Heart left ventricle (tissue), 16 donors: Measurements from ENCODE around the gene DNAJC3. TPM values are rescaled to one million over a fixed set of nuclear protein-coding genes. Genes with fewer than 3 reads are reported as not detected.

Source experiments
- ATAC-seq, 4 donors: fragments of 200-7000 bp; cut with Tn5 transposase; one replicate each; pipeline ENCODE4 v1.9.1; 2020 to 2022; ENCODE audit warnings: moderate library complexity in 4 of 4, mild to moderate bottlenecking in 3 of 4, moderate number of reproducible peaks in 1 of 4
- DNase-seq, 5 donors: peaks; one replicate each; pipeline ENCODE4 v3.0.0-alpha.2; 2020
- H3K27ac ChIP-seq, 12 donors: fragments of 200-600 bp; sonication (generic) in 4 of 12; one replicate each; pipeline versions ENCODE4 v1.5.0 to v1.8.0; 2016 to 2022; ENCODE audit warnings: mild to moderate bottlenecking in 2 of 12
- H3K27me3 ChIP-seq, 9 donors: fragments of 200-600 bp; sonication (generic) in 2 of 9; one replicate each; pipeline versions ENCODE4 v1.5.1 to v1.8.0; 2016 to 2022; ENCODE audit warnings: mild to moderate bottlenecking in 3 of 9
- H3K36me3 ChIP-seq, 9 donors: fragments of 200-600 bp; sonication (generic) in 2 of 9; one replicate each; pipeline versions ENCODE4 v1.5.0 to v1.8.0; 2018 to 2022; ENCODE audit warnings: mild to moderate bottlenecking in 2 of 9
- H3K4me1 ChIP-seq, 12 donors: fragments of 200-600 bp; sonication (generic) in 4 of 12; one replicate each; pipeline versions ENCODE4 v1.5.0 to v1.8.0; 2016 to 2022; ENCODE audit warnings: mild to moderate bottlenecking in 3 of 12
- H3K4me3 ChIP-seq, 12 donors: fragments of 200-600 bp; sonication (generic) in 4 of 12; one replicate each; pipeline versions ENCODE4 v1.5.0 to v1.8.0; 2017 to 2022; ENCODE audit warnings: mild to moderate bottlenecking in 9 of 12, moderate library complexity in 4 of 12
- H3K9me3 ChIP-seq, 12 donors: fragments of 200-600 bp; sonication (generic) in 4 of 12; one replicate each; pipeline versions ENCODE4 v1.5.0 to v1.8.0; 2016 to 2022; ENCODE audit warnings: mild to moderate bottlenecking in 1 of 12
- CTCF ChIP-seq, 12 donors: fragments of 200-600 bp; sonication (generic) in 4 of 12; IDR thresholded peaks; one replicate each; pipeline versions ENCODE4 v1.5.0 to v1.8.0; 2018 to 2022; ENCODE audit warnings: antibody characterized with exemption in 12 of 12, mild to moderate bottlenecking in 5 of 12
- POLR2A ChIP-seq, 2 donors: fragments of 450-650 bp; IDR thresholded peaks; one replicate each; pipeline ENCODE4 v1.6.1; 2017; ENCODE audit warnings: antibody characterized with exemption in 2 of 2, mild to moderate bottlenecking in 2 of 2, moderate library complexity in 2 of 2
- WGBS, 4 donors: extraction: QIAGEN DNeasy Blood & Tissue Kit in 2 of 4; methylation state at CpG; one replicate each; pipeline versions ENCODE4 v1.1.5 to v1.1.7; 2013 to 2018; 5-methylcytosine and 5-hydroxymethylcytosine counted together
- intact Hi-C, 10 donors: fragments of 100-400 bp; cut with DNase I; formaldehyde crosslinking; loops; one replicate each; pipeline versions ENCODE4 v1.11.1 to v1.14.2; 2022
- long read RNA-seq, 3 donors: library from polyadenylated mRNA; unstranded; transcript quantifications; one replicate each; pipeline ENCODE4 v2.0.0, GENCODE V29; 2020 to 2021
- polyA plus RNA-seq, 2 donors: library from polyadenylated mRNA; stranded (reverse); fragments of 200-250 nt; gene quantifications; one replicate each; pipeline ENCODE4 v1.2.3, GENCODE V29; 2013
- total RNA-seq, 9 donors: library from RNA; depleted of rRNA in 2 of 9; stranded (reverse); fragments of >200 nt in 2 of 9; fragmentation: NEBNext Ultra II Directional in 3 of 9; extraction: Animal tissue kit (Norgen Biotek cat#: 25700) in 3 of 9; gene quantifications; one replicate each; pipeline versions ENCODE4 v1.1.0 to v1.2.4, GENCODE V29; 2016 to 2023
- donor health status: ischemic (EF 13 %, LVEDD 7.1; RV severe dilation, severe dysfunction).
- donor health status: healthy with polysubstance abuse.
- donor health status: DM: no; HTN: yes; CAD: no.
- donor health status: DM: no; HTN: no; CAD: no.
- donor health status: ischemic (EF 25% LVEDD 6.9; RV normal size, moderate dysfunction).
- donor health status: ischemic (EF 25% LVEDD 5.7; RV mildly dilated, moderate dysfunction).
- donor health status: healthy.
- donor health status: DM: yes; HTN: yes; CAD: no.
- donor health status: ischemic (EF 35%, LVEDD 5.7; RV mildly dilated, moderate dysfunction).
- donor health status: nonischemic (EF 11% LVEDD 7.7; RV severe dilation, severe dysfunction).
- donor health status: DM: yes; HTN: yes; CAD: no.
- donor health status: PGD.
- donor health status: ischemic (EF 29% LVEDD 5.4; RV normal size, mild dysfunction).
- donor health status: nonischemic (EF 23%, LVEDD 6.1; RV moderate dilation, normal function).

Gene DNAJC3, protein sequence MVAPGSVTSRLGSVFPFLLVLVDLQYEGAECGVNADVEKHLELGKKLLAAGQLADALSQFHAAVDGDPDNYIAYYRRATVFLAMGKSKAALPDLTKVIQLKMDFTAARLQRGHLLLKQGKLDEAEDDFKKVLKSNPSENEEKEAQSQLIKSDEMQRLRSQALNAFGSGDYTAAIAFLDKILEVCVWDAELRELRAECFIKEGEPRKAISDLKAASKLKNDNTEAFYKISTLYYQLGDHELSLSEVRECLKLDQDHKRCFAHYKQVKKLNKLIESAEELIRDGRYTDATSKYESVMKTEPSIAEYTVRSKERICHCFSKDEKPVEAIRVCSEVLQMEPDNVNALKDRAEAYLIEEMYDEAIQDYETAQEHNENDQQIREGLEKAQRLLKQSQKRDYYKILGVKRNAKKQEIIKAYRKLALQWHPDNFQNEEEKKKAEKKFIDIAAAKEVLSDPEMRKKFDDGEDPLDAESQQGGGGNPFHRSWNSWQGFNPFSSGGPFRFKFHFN
- total RNA-seq (10 to 100 TPM; 23.5 to 43.9 (median 33.7) TPM), polyA plus RNA-seq (10 to 100 TPM in 1 of 2 donors, 1 to 10 TPM in 1; 8.7 to 33.7 TPM)
- long read RNA-seq, donor 1, full-length matches to known transcripts: 25 of 51 reads
- long read RNA-seq, donor 1, partial matches to known transcripts: 16 of 51 reads
- long read RNA-seq, donor 1, other reads (novel, unspliced or antisense): 10 of 51 reads
- long read RNA-seq, donor 2, full-length matches to known transcripts: 24 of 166 reads
- long read RNA-seq, donor 2, partial matches to known transcripts: 118 of 166 reads
- long read RNA-seq, donor 2, other reads (novel, unspliced or antisense): 24 of 166 reads
- long read RNA-seq, donor 3, full-length matches to known transcripts: 31 of 63 reads
- long read RNA-seq, donor 3, partial matches to known transcripts: 15 of 63 reads
- long read RNA-seq, donor 3, other reads (novel, unspliced or antisense): 17 of 63 reads

DNA sequence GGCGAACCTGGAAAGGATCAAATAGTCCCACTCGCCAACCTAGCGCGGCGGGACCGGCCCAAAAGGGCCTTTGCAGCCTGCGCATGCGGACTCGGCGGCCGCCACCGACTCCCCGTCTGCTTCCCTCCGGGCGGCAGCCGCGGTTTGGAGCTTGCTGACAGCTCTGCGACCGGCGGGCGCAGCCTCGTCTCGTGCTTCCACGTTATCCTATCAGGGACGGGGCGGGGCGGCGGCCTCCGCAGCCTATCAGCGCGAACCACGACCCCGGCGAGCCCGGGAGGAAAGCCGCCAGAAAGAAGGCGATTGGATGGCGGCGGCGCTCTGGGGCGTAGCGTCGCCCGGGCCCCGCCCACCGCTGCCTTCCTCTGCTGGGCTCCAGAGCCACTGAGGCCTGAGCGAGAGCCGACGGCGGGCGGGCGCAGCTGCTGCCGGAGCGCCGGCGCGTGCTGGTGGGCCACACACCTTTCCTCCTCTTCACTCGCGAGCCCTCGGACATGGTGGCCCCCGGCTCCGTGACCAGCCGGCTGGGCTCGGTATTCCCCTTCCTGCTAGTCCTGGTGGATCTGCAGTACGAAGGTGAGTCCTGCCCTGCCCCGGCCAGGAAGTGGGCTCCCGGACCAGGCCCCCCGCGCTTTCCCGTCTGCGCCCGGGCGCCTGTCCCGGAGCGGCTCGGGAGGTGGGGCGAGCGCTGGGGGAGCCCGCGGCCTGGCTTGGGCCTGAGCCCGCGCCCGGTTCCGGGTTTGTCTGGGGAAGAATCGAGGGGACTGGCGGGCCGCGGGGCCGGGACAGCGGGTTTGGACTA lies at the start of gene DNAJC3:
Gene DNAJC3, plus strand, starts transcription at position 378 of the 802 bp plus-strand sequence. Its CDS starts 117 bp downstream, at position 495.
- Histone ChIP-seq H3K27ac (peak within 1 kb of the TSS; percentile 89 to 98 (median 95)), H3K9me3 (peaks cover 0 to 18% (median under 1%) of the 10 kb centered on the region in 12 donors), H3K27me3 (no peaks in the 10 kb centered on the region), H3K4me1 (peaks cover 0 to 55% (median 33%) of the 10 kb centered on the region in 12 donors), H3K4me3 (peak within 1 kb of the TSS; percentile 79 to 98 (median 89)), H3K36me3 (peaks cover 0 to 5% (median 0%) of the 10 kb centered on the region in 9 donors)
- 0 to 2% (median 0%) methylated on average over 9 to 90 of the region's 90 CpGs for WGBS, 4 donors
- TF ChIP-seq POLR2A (IDR thresholded peaks at IDR 0.05) (peak; percentile 74 to 98), CTCF (IDR thresholded peaks at IDR 0.05) (no peak)
- DNase-seq (peak; percentile 98 to 100 (median 99)), ATAC-seq (peak; percentile 98 to 99 (median 98))
- intact Hi-C loops: loop anchor here in 1 of 10 donors (10.0 kb wide), 1 partner anchor 88 kb away; no protein-coding TSS in a partner anchor

GRCh38 chr13:95627590-95627989 lies 49.3 kb upstream of the DNAJC3 start:
- 96 to 99% (median 98%) methylated on average over 1 of the region's 1 CpG for WGBS, 4 donors
- Histone ChIP-seq H3K36me3 (peaks cover 0 to 67% (median 10%) of the 10 kb centered on the region in 9 donors), H3K4me1 (no peaks in the 10 kb centered on the region), H3K9me3 (peaks cover 0 to 18% (median 0%) of the 10 kb centered on the region in 12 donors), H3K27me3 (no peaks in the 10 kb centered on the region), H3K27ac (no peak overlapping the region), H3K4me3 (no peak overlapping the region)
- TF ChIP-seq POLR2A (IDR thresholded peaks at IDR 0.05) (no peak), CTCF (IDR thresholded peaks at IDR 0.05) (no peak)
- intact Hi-C loops: loop anchor here in 4 of 10 donors (5.0 to 10.0 kb wide), 4 partner anchors 133 to 357 kb away; no protein-coding TSS in a partner anchor
- no peak for DNase-seq
- no peak for ATAC-seq

- ATAC-seq: no peak
- intact Hi-C loops: loop anchor here in 4 of 10 donors (5.0 to 10.0 kb wide), 4 partner anchors 134 to 356 kb away; no protein-coding TSS in a partner anchor
- TF ChIP-seq POLR2A (IDR thresholded peaks at IDR 0.05) (no peak), CTCF (IDR thresholded peaks at IDR 0.05) (no peak)
- peaks cover 0 to 67% (median 10%) of the 10 kb centered on the region in 9 donors for H3K36me3 ChIP-seq
- no peak for DNase-seq
- H3K4me1 ChIP-seq: no peaks in the 10 kb centered on the region
- WGBS, 4 donors: 97 to 100% (median 99%) methylated on average over 1 of the region's 1 CpG
- H3K27me3 ChIP-seq: no peaks in the 10 kb centered on the region
- H3K4me3 ChIP-seq: no peak overlapping the region
- H3K9me3 ChIP-seq: peaks cover 0 to 18% (median 0%) of the 10 kb centered on the region in 12 donors
- H3K27ac ChIP-seq: no peak overlapping the region
These were observed 48.5 kb upstream of the DNAJC3 start for GRCh38 chr13:95628488-95628887.
